ENCODE data around the gene NR1D1.

Gene NR1D1

GRCh38 chr17:40069751-40070708 lies 30.4 kb downstream of the NR1D1 start:
- ChIA-PET CTCF (interaction anchor here (0.9 to 2.2 kb wide), 7 partner anchors 12 to 99 kb away, joined by 3 to 12 read pairs (median 3); no protein-coding TSS in a partner anchor), POLR2A (no interaction called here)
- TF ChIP-seq CTCF (IDR thresholded peaks at IDR 0.05; ENCODE audit: control extremely low read depth, extremely low read depth, low read depth, missing control alignments) = no peak
- no peak for DNase-seq (ENCODE audit: extremely low spot score)

- DNase-seq (ENCODE audit: extremely low spot score) = peak; percentile 70
- POLR2A ChIA-PET = interaction anchor here (0.6 kb wide), 1 partner anchor 1334 kb away, joined by 7 read pairs; no protein-coding TSS in a partner anchor
- CTCF ChIA-PET = interaction anchor here (0.7 to 14.2 kb wide), 11 partner anchors 8 to 100 kb away, joined by 3 to 215 read pairs (median 3); partner anchors contain the start of gene MED24
- no peak for TF ChIP-seq CTCF (IDR thresholded peaks at IDR 0.05; ENCODE audit: control extremely low read depth, extremely low read depth, low read depth, missing control alignments)
Observed at GRCh38 chr17:40068917-40069750, 31.3 kb downstream of the NR1D1 start.

DNA sequence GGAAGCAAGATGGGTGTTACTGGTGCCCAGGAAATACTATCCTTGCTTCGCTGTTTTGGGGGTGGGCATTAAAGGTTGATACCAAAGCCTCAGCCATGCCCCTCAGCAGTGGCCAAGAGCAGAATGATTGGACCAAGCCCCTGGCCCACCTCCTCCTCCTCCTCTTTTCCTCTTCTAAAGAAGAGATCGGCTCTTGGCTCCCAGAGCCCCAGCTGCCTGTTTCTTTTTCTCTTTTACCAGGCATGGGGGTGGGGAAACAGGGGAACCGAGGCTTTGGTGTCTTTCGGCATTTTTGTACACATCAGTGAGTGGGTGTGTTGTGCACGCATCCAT lies 31.8 kb downstream of the NR1D1 start:
- ChIA-PET POLR2A (no interaction called here), CTCF (interaction anchor here (0.7 to 14.2 kb wide), 9 partner anchors 8 to 100 kb away, joined by 3 to 215 read pairs (median 4); partner anchors contain the start of gene MED24)
- TF ChIP-seq CTCF (IDR thresholded peaks at IDR 0.05; ENCODE audit: control extremely low read depth, extremely low read depth, low read depth, missing control alignments) = no peak
- no peak for DNase-seq (ENCODE audit: extremely low spot score)

GRCh38 chr17:40068129-40068581 lies 32.2 kb downstream of the NR1D1 start:
- ChIA-PET CTCF (interaction anchor here (1.1 to 14.2 kb wide), 6 partner anchors 9 to 45 kb away, joined by 3 to 215 read pairs (median 6); partner anchors contain the start of gene MED24), POLR2A (no interaction called here)
- no peak for DNase-seq (ENCODE audit: extremely low spot score)
- TF ChIP-seq CTCF (IDR thresholded peaks at IDR 0.05; ENCODE audit: control extremely low read depth, extremely low read depth, low read depth, missing control alignments) = no peak

- TF ChIP-seq CTCF (IDR thresholded peaks at IDR 0.05; ENCODE audit: control extremely low read depth, extremely low read depth, low read depth, missing control alignments) = no peak
- ChIA-PET CTCF (interaction anchor here (1.0 to 14.2 kb wide), 8 partner anchors 9 to 123 kb away, joined by 3 to 215 read pairs (median 6); partner anchors contain the start of genes CSF3 and MED24), POLR2A (no interaction called here)
Observed at GRCh38 chr17:40067710-40068109, 32.7 kb downstream of the NR1D1 start.

More at GRCh38 chr17:40067710-40068109, 32.7 kb downstream of the NR1D1 start:
- DNase-seq (ENCODE audit: extremely low spot score) = no peak
